HG03571 (cell line): ENCODE measurements around the gene PGLYRP1.

Source experiments
- ATAC-seq: cut with Tn5 transposase; IDR thresholded peaks from one replicate; pipeline ENCODE4 v1.9.1; 2021; ENCODE audit not compliant: unreplicated experiment

The PGLYRP1 gene

DNA sequence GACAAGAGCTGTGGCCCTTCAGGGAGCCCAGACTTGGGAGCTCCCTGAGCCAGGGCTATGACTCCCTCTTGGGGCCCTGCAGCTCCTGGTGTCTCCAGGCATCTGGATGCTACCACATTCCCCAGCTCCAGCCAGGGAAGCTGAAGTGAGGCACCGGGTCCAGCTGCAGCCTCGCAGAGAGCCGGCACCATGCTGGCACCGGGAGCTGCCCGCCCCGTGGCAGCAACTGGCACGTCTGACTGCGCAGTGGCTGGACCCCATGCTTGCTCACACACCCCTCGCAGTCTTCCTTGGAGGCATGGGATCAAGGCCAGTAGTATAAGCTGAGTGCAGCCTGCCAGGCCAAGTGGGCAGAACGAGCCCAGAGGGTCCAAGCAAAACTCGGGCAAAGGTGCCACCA is 10.5 kb upstream of the PGLYRP1 start:
- ATAC-seq, result no peak

DNA sequence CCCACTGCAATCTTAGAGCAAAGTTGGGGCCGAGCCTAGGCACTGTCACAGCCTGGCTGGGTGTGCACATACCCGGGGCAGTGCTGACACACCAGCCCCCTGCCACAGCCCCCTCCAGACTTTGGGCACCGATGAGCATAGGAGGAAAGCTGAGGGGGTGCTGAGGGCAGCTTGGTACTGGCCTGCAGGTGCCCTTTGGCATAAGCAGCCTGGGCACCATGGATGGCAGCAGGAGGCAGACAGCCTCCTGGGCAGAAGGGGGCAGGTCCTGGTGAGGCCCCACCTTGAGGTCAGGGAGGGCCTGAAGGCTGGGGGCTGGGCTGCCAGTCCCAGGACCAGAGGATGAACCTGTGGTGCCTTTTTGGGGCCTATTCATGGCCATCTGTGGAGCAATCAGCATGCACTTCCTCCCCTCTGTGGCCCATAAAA is 9.8 kb upstream of the PGLYRP1 start:
- ATAC-seq, result no peak

DNA sequence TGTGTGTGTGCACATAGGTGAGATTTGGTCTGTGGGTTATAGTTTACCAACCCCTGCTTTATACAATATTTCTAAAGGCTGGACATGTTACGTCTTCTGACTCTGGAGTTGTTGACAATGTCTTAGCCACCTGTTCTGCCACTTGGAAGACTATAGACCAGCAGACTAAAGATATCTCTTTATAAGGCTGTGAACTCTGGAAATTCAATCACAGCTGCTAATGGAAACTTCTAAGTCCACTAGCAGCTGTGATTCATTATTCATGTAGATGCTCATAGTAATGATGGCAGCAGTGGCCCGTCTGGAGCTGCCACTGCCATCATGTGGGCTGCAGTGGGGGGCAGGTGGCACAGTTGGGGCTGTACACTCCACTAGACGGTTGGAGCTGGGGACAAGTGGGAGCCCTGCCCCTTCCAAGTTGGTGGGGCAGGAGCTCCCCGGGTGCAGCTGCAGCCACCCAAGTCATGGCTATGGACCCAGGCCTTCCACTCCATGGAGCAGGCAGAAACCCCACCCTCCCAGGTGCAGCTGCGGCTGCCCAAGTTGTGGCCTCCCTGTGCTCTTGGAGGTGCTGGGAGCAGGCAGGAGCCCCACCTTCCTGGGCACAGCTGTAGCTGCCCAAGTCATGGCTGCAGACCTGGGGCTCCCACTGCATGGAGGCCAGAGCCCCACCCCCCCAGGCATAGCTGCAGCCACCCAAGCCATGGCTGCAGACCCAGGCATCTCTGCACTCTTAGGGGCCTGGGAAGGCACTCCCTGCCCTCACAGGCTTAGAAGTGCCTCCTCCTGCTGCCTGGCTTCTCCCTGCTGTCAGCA is 9.1 kb upstream of the PGLYRP1 start:
- no peak for ATAC-seq

DNA sequence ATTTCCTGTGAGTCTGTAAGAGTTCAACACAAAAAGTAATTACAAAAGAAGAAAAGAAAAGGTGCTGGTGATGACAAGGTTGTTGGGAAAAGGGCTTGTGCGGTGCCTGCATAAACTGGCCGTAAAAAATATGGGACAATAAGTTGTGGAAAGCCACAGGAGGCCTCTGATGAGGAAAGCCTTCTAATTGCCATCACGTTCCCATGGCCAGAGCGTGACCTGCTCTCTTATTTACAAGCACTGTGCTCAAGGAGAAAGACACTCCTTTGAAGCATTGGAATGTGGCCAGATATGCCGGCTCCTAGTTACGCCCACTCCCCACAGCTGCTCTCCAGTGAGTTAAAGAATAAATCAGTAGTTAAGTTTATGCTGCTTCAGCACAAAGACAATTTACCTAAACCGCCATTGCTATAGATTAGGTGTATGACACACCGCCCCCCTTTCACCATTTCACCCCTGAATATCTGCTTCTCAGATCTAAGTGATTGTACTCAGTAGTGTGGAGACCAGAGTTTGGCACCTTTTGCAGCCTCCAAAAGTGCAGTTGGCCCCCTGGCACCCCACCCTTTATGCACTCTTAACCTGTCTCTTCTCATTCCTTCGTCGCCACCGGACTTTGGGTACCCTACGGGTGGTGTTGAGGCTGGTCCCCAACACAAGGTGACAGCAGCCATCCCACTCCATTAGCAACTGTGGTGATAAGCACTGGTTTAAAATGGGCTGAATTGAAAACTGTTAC is 8.1 kb upstream of the PGLYRP1 start:
- no peak for ATAC-seq

DNA sequence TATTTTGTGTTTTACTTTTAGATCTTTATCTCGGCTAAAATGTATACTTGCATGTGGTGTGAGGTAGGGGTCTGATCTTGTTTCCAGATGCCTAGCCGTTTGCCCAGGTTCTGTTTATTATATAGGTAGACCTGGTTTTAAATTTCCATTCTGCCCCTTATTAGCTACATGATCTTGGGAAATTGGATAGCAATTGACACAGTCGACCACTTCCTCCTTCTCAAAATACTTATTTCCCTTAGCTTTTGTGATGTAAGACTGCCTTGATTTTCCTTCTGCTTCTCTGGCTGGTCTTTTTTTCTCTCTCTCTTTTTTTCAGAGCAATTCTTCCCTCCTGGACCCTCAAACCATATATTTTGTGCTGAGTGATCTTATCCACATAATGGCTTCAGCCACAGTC is 3.0 kb upstream of the PGLYRP1 start:
- ATAC-seq, result no peak

DNA sequence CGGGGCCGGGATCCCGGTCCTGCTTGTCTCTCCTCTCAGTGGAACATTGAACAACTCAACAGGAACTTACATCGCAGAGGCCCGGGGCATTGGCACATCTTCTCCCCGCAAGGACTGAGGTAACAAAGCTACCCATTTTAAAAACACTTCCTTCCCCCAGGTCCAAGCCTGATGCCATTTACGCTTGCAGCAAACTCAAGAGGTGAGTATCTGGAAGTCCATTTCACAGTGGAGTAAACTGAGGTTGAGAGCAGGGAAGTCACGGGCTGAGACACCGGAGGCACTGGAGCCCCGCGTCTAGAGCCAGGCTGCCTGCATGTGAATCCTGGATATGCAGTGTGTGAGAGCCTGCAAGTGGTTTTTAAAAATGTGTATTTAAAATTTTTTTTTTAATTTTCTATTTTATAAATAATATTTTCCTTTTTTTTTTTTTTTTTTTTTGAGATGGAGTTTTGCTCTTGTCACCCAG is 492 bp upstream of the PGLYRP1 start:
- ATAC-seq, result no peak

DNA sequence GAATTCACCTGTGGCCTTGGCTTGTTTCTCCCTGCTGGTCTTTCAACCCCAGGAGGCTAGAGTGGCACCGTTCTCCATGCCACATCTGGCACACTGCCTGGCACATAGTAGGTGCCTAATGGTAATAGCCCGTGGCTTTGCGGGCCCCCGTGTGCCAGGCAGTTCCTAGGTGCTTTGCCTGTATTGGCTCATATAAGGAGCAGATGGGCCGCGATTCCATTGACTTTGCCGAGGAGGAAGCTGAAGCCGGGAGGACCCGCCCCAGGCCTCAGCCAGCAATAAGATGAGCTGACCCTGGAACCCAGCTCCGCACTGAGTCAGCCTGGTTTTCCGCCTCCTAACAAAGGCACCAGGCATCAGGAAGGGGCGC is 807 bp downstream of the PGLYRP1 start:
- ATAC-seq, result no peak

DNA sequence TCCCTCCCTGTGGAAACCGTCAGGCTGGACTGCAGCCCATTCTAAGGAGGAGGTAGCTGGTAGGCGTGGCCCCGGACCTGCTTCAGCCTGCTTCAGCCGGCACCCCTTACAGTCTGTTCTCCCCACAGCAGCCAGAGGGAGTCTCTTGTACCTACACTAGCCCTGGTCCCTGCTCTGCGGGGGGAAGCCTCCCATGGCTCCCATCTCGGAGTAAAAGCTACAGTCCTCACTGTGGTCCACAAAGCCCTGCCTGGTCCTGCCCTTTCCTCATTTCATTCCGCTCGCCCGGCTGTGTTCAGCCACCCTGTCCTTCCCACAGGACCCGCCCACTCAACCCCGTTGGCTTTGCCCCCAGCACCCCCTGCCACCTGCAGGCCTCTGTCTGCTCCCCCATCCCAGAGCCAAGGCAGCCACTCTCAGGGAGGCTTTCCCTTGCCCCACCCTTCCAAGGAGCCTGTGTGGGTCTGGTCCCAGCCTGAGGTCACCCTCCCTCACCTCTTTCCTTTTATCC is 1.3 kb downstream of the PGLYRP1 start:
- no peak for ATAC-seq

DNA sequence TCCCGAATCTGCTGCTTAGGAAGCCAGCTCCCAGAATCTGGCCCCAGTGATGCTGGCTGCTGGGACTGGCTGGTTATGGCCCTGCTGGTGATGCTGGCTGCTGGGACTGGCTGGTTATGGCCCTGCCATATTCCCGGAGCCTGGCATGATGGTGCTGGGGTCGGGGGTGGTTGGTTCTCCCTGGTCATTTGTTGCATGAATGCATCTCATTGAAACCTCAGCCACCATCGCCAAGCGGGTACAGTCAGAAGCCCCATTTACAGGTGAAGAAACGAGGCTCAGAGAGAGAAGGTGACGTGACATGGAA is 2.1 kb downstream of the PGLYRP1 start:
- no peak for ATAC-seq

DNA sequence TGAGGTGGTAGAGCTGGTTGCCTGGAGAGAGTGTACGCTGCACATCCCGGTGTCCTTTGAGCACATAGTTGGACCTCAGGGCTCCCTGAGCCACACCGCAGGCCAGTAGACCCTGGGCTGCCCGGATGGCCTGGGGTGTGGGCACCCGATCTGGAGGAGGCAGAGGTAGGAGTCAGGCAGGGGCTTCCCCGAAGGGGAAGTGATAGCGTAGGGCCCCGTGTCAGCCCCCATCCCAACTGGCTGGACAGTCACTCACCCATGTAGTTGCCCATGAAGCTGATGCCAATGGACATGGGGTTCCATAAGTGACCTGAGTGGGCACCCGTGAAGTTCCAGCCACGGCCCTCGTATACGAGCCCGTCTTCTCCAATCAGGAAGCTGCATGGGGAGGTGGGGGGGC is 3.6 kb downstream of the PGLYRP1 start:
- ATAC-seq, result no peak

DNA sequence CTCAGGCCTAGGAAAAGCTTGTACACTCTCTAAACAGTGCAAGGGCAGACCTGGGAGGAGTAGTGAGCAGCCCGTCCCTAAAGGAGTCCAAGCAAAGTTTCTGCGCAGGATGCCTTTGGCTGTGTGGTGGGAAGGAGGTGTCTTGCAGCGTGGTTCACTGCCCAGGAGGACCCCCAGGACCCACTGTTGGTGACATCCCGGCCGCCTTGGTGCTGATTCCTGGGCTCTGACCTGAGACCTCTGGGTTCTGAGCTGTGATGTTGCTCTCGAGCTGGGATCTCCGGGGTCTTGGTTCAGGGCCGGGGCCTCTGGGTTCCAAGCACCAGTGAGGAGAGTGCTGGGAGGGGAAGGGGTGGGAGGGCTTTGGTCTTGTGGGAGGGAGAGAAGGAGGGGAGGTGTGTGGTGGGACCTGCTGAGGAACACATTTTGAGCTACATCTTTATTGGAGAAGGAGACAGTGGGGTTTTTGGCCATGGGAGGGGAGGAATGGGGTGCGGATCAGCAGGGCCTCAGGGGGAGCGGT is 4.1 kb downstream of the PGLYRP1 start:
- ATAC-seq, result no peak

DNA sequence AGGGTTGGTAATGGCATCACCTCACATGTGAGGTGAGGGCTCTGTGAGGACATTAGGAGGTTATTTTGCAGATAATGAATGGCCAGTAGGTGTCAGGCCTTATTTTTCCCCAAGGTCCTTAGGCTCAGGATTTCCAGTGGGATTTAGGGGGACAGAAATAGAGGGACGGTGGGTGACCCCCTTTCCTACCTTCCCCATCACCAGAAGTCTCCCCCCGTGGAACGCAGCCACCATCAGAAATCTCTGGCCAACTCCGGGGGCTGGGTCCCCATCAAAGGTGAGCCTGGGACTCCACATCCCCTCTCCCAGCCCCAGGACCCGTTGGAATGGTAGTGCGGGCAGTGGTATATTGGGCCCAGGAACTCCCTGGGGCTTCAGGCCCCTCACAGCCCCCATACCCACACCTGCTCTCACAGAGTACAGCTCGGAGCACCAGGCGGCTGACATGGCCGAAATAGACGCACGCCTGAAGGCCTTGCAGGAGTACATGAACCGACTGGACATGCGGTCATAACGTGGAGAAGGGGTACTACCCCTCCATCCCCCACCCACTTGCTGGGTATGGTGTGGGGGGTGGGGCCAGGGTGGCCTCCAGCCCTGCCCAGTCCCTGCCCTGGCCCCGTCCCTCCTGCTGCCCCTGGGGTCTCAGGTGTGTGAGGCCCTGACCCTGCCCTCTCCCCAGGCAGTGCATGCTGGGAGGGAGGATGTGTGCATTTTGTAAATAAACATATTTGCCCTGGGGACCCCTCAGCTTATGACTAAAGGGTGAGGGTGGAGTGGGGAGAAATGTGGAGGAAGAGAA is 4.8 kb downstream of the PGLYRP1 start:
- no peak for ATAC-seq

DNA sequence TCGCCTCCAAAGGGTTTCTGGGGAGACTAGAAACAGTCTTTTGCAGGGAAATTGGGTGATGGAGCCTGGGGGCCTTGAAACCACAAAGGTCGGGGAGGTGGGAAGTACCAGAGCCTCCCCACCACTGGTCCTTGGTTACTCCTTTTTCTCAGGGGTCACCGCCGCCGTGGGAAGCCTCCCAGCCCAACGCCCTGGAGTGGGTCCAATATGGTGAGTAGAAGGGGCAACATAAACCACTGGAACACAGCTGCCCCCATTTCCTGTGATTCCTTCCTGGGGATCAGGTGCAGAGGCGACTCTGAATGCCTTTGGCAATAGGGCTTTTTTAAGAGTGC is 5.8 kb downstream of the PGLYRP1 start:
- no peak for ATAC-seq

DNA sequence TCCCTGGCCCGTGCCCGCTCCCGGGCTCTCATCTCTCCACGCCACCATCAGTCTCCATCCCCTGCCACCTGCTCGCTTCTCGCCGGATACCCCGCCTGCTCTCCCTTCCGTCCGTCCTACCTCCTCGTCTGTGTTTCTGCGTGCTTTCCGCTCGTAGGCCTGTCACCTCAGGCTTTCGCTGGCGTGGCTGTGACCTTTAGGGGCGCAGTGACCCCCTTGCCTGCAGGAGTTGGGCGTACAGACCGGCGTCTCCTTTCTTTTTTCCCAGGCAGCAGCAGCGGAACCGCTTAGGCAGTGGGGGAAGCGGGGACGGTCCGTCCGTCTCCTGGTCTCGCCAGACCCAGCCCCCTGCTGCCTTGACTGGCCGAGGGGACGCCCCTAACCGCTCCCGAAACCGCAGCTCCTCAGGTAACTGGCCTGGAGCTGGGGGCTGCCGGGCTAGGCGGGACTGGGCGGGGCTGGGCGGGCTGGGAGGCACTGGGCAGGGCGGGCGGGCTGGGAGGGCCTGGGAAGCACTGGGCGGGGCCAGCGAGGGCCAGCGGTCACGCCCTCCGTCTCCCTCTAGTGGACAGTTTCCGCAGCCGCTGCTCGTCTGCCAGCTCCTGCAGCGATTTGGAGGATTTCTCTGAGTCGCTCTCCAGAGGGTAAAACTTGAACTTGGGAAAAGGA is 6.3 kb downstream of the PGLYRP1 start:
- no peak for ATAC-seq

DNA sequence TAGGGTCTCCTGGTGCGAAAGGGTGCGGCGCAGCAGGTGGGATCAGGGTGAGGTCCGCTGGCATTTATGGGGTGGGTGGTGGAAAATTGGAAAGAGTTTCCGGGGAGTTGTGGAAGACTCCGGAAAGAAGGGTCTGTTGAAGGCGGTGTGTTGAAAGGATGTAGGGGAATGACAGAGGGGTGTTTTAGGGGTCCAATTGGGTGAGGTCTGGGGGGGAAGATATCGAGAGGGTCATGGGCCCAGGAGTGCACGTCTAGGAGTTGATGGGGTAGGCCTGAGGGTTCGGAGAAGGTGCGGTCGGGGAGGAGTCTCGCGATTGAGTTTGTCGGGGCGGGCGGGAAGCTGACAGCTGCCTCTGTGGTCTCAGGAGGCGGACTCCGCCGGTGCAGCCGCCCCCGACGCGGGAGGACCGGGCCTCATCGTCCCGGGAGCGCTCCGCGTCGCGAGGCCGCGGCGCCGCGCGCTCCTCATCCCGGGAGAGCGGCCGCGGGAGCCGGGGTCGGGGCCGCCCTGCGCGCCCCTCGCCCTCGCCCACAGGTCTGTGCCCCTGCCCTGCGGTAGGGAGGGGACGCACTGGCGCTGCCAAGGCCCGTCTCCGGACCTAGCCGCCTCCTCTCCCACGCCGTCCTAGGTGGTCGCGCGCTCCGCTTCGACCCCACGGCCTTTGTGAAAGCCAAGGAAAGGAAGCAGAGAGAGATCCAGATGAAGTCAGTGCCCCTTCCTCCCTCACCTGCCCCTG is 7.0 kb downstream of the PGLYRP1 start:
- no peak for ATAC-seq

DNA sequence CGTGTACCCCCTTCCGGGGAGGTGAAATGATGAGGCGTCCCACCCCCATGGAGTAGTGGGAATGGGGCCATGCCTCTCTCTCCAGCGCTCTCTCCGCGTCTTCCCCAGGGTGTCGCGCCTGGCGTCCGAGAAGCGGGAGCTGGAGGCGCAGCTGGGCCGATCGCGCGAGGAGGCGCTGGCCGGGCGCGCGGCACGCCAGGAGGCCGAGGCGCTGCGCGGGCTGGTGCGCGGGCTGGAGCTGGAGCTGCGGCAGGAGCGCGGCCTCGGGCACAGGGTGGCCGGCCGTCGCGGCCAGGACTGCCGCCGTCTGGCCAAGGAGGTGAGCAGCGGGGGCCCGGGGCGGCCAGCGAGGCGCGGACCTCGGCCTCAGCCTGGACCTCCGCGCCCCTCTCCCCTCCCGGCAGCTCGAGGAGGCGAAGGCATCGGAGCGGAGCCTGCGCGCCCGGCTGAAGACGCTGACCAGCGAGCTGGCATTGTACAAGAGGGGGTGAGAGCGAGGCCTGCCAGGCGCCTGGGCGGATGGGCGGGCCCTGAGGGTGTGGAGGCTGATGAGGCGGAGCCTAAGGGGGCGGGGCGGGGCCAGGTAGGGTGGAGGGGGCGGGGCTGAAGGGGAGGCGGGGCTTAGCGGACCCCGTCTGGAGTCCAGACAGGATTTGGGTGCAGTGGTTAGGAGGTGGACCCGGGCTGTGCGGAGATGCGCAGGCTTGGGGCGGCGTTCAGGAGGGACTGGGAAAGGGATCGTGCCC is 7.7 kb downstream of the PGLYRP1 start:
- ATAC-seq, result no peak

DNA sequence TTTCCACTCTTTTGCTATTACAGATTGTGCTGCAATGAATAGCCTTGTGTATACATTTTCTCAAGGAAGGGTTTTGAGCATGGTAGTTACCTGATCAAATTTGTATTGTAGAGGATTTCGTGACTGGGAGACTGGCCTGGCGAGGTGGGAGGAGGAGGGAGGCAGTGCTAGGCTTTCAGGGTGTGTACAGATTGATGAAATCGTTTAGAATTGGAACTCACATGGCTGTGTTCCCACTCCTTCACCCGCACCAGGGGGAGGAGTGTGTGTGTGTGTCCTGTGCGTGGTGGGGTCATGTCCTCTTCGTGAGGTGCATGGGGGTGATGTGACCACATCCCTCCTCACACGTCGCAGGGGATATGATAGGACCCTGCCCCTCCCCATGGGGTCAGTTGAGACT is 8.3 kb downstream of the PGLYRP1 start:
- ATAC-seq, result no peak

DNA sequence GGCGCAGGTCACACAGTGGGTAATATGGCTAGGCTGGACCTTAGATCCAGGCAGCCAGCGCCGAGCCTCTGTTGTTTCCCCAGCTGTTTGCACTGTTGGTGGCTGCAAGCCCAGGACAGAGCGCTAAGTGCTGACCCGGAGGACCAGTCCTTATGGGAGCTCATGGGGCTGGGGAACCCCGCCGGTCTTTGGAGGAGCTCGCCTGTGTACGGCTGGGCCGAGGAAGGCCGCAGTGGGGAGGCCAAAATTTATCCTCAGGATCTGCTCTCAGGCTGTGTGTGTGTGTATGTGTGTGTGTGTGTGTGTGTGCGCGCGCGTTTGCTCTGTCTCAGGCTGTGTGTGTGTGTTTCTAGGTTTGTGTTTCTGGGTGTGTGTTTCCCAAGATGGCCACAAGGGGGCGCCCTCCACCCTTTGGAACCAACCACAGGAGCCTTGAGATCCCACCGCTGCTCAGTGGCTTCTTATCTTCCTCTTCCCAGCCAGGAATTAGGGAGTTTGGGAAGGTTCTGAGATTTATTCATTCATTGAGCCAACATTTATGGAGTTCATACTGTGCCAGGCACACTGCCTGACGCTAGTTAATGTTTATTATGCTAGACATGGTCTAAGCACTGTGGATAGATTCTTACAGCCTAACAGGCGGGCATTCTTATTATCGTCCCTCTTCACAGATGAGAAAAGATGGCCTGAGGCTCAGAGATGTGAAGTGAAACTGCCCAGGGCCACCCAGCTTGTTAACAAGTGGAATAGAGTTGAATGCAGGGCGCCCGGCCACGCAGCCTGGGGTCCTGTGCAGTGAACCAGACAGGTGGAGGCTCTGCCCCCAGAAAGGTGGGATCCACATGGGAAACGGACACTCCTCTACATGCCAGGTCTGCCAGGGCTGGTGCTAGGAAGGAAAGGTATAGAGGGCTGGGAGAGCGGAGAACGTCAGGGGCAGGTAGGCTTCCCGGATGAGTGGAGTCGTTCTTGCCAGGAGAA is 13.0 kb downstream of the PGLYRP1 start:
- no peak for ATAC-seq
